HUES6 (cell line): ENCODE measurements around the gene RNF123.

Source experiments
- H3K27ac ChIP-seq: 2 replicates; pipeline ENCODE4 v1.7.0; 2013; ENCODE audit warnings: low read depth, mild to moderate bottlenecking, low read length, inconsistent platforms
- H3K27me3 ChIP-seq: 2 replicates; pipeline ENCODE4 v1.6.1; 2013; ENCODE audit warnings: low read length; ENCODE audit not compliant: control insufficient read depth, insufficient read depth
- H3K36me3 ChIP-seq: 2 replicates; pipeline ENCODE4 v1.6.1; 2013; ENCODE audit warnings: low read length; ENCODE audit not compliant: control insufficient read depth, insufficient read depth
- H3K4me1 ChIP-seq: 2 replicates; pipeline ENCODE4 v1.6.1; 2013; ENCODE audit warnings: low read length; ENCODE audit not compliant: control insufficient read depth, insufficient read depth
- H3K4me3 ChIP-seq: 2 replicates; pipeline ENCODE4 v1.5.1; 2013; ENCODE audit warnings: low read depth, low read length
- H3K9ac ChIP-seq: one replicate; pipeline ENCODE4 v1.6.1; 2013; ENCODE audit warnings: mild to moderate bottlenecking, low read length
- H3K9me3 ChIP-seq: 2 replicates; pipeline ENCODE4 v1.6.1; 2013; ENCODE audit warnings: low read depth, low read length; ENCODE audit not compliant: control insufficient read depth, insufficient read depth

Gene RNF123

DNA sequence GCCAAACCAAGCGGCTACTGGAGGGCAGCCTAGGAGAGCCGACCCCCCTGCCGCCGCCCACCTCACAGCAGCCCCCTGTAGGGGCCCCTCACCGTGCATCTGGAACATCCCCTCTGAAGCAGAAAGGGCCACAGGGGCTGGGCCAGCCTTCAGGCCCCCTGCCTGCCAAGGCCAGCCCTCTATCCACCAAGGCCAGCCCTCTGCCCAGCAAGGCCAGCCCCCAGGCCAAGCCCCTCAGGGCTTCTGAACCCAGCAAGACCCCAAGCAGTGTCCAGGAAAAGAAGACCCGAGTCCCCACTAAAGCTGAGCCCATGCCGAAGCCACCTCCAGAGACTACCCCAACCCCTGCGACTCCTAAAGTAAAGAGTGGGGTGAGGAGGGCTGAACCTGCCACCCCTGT is 38.7 kb upstream of the RNF123 start:
- Histone ChIP-seq H3K9me3 (no peaks in the 10 kb centered on the region), H3K27ac (no peak overlapping the region), H3K4me1 (peaks cover 9% of the 10 kb centered on the region; the same call in 1 of the 2 replicates), H3K36me3 (no peaks in the 10 kb centered on the region), H3K27me3 (no peaks in the 10 kb centered on the region), H3K4me3 (no peak overlapping the region), H3K9ac (no peak overlapping the region)

- Histone ChIP-seq H3K27me3 (no peaks in the 10 kb centered on the region), H3K27ac (no peak overlapping the region), H3K36me3 (no peaks in the 10 kb centered on the region), H3K4me1 (peaks cover 9% of the 10 kb centered on the region; the same call in 1 of the 2 replicates), H3K9me3 (no peaks in the 10 kb centered on the region), H3K4me3 (no peak overlapping the region), H3K9ac (no peak overlapping the region)
These were observed 37.0 kb upstream of the RNF123 start for GRCh38 chr3:49652218-49652902.

DNA sequence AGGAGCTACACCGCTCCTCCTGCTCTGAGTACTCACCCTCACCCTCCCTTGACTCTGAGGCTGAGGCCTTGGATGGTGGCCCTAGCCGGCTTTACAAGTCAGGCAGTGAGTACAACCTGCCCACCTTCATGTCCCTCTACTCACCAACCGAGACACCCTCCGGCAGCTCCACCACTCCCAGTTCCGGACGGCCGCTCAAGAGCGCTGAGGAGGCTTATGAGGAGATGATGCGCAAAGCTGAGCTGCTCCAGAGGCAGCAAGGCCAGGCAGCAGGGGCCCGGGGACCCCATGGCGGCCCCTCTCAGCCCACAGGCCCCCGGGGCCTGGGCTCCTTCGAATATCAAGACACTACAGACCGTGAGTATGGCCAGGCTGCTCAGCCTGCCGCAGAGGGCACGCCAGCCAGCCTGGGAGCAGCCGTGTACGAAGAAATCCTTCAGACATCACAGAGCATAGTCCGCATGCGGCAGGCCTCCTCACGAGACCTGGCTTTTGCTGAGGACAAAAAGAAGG is 36.4 kb upstream of the RNF123 start:
- no peaks in the 10 kb centered on the region for H3K27me3 ChIP-seq
- H3K9ac ChIP-seq: no peak overlapping the region
- no peak overlapping the region for H3K4me3 ChIP-seq
- no peak overlapping the region for H3K27ac ChIP-seq
- no peaks in the 10 kb centered on the region for H3K9me3 ChIP-seq
- peaks cover 6% of the 10 kb centered on the region; the same call in 1 of the 2 replicates for H3K4me1 ChIP-seq
- H3K36me3 ChIP-seq: no peaks in the 10 kb centered on the region

DNA sequence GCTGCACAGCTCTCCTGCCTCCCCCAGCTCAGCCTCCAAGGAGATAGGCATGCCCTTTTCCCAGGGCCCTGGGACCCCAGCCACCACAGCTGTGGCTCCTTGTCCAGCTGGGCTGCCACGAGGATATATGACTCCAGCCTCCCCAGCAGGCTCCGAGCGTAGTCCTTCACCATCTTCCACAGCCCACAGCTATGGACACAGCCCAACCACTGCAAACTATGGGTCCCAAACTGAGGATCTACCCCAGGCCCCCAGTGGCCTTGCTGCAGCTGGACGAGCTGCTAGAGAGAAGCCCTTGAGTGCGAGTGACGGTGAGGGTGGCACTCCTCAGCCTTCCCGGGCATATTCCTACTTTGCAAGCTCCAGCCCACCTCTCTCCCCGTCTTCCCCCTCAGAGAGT is 35.7 kb upstream of the RNF123 start:
- no peak overlapping the region for H3K4me3 ChIP-seq
- H3K9me3 ChIP-seq: no peaks in the 10 kb centered on the region
- no peak overlapping the region for H3K27ac ChIP-seq
- H3K9ac ChIP-seq: no peak overlapping the region
- H3K36me3 ChIP-seq: no peaks in the 10 kb centered on the region
- no peaks in the 10 kb centered on the region for H3K27me3 ChIP-seq
- H3K4me1 ChIP-seq: peaks cover 5% of the 10 kb centered on the region; the same call in 1 of the 2 replicates

- no peaks in the 10 kb centered on the region for H3K27me3 ChIP-seq
- no peak overlapping the region for H3K9ac ChIP-seq
- H3K4me1 ChIP-seq: peaks cover 5% of the 10 kb centered on the region; the same call in 1 of the 2 replicates
- no peaks in the 10 kb centered on the region for H3K36me3 ChIP-seq
- H3K4me3 ChIP-seq: no peak overlapping the region
- H3K9me3 ChIP-seq: no peaks in the 10 kb centered on the region
- H3K27ac ChIP-seq: no peak overlapping the region
These were observed 35.1 kb upstream of the RNF123 start for GRCh38 chr3:49654176-49654825.

GRCh38 chr3:49654955-49655556 is 34.3 kb upstream of the RNF123 start:
- no peaks in the 10 kb centered on the region; the same call in 1 of the 2 replicates for H3K4me1 ChIP-seq
- H3K36me3 ChIP-seq: no peaks in the 10 kb centered on the region
- H3K9ac ChIP-seq: no peak overlapping the region
- no peaks in the 10 kb centered on the region for H3K27me3 ChIP-seq
- no peak overlapping the region for H3K4me3 ChIP-seq
- H3K27ac ChIP-seq: no peak overlapping the region
- H3K9me3 ChIP-seq: no peaks in the 10 kb centered on the region

- no peaks in the 10 kb centered on the region for H3K36me3 ChIP-seq
- no peak overlapping the region for H3K27ac ChIP-seq
- no peaks in the 10 kb centered on the region; the same call in 1 of the 2 replicates for H3K4me1 ChIP-seq
- no peak overlapping the region for H3K9ac ChIP-seq
- H3K4me3 ChIP-seq: no peak overlapping the region
- no peaks in the 10 kb centered on the region for H3K27me3 ChIP-seq
- H3K9me3 ChIP-seq: no peaks in the 10 kb centered on the region
These were observed 33.5 kb upstream of the RNF123 start for GRCh38 chr3:49655731-49656285.

GRCh38 chr3:49656541-49657112 is 32.7 kb upstream of the RNF123 start:
- Histone ChIP-seq H3K9ac (no peak overlapping the region), H3K4me3 (no peak overlapping the region), H3K9me3 (no peaks in the 10 kb centered on the region), H3K36me3 (no peaks in the 10 kb centered on the region), H3K27me3 (no peaks in the 10 kb centered on the region), H3K27ac (no peak overlapping the region), H3K4me1 (no peaks in the 10 kb centered on the region)

DNA sequence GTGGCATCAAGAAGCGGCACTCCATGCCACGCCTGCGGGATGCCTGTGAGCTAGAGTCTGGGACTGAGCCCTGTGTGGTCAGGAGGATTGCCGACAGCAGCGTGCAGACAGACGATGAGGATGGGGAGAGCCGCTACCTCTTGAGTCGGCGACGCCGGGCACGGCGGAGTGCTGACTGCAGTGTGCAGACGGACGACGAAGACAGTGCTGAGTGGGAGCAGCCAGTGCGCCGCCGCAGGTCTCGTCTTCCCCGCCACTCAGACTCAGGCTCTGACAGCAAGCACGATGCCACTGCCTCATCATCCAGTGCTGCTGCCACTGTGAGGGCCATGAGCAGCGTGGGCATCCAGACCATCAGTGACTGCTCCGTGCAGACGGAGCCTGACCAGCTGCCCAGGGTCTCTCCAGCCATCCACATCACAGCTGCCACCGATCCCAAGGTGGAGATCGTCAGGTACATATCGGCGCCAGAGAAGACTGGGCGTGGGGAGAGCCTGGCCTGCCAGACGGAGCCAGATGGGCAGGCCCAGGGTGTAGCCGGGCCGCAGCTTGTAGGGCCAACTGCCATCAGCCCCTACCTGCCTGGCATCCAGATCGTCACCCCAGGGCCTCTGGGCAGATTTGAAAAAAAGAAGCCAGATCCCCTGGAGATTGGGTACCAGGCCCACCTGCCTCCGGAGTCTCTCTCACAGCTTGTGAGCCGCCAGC is 32.0 kb upstream of the RNF123 start:
- H3K9ac ChIP-seq: no peak overlapping the region
- no peaks in the 10 kb centered on the region for H3K27me3 ChIP-seq
- no peak overlapping the region for H3K4me3 ChIP-seq
- H3K9me3 ChIP-seq: no peaks in the 10 kb centered on the region
- no peaks in the 10 kb centered on the region for H3K36me3 ChIP-seq
- H3K27ac ChIP-seq: no peak overlapping the region
- no peaks in the 10 kb centered on the region for H3K4me1 ChIP-seq

- Histone ChIP-seq H3K9me3 (no peaks in the 10 kb centered on the region), H3K27me3 (no peaks in the 10 kb centered on the region), H3K4me1 (no peaks in the 10 kb centered on the region), H3K4me3 (no peak overlapping the region), H3K27ac (no peak overlapping the region), H3K9ac (no peak overlapping the region), H3K36me3 (no peaks in the 10 kb centered on the region)
These were observed 30.6 kb upstream of the RNF123 start for GRCh38 chr3:49658711-49659110.
